Activated naive CD8-positive, alpha-beta T cell treated with anti-CD3 and anti-CD28 coated beads, Interleukin-2, amount 10 ng/mL, durations not matched to agents 7 days and 5 days (primary cell): ENCODE data around the gene KCNA2. TPM values are rescaled to one million over a fixed set of nuclear protein-coding genes. Genes with fewer than 3 reads are reported as not detected.

Experiments
- ATAC-seq: fragments of 150-1000 bp; cut with Tn5 transposase; one replicate; pipeline ENCODE4 v1.10.0; 2021; ENCODE audit warnings: low read depth, moderate library complexity
- POLR2A ChIA-PET: fragments of 350-600 bp; sonication (Branson Sonifier 250); formaldehyde crosslinking; loops from one replicate; lab custom pipeline; 2021; ENCODE audit warnings: antibody characterized with exemption; lab: Charles Lee
- DNase-seq: peaks from one replicate; pipeline ENCODE4 v3.0.0; 2021
- H3K27ac Mint-ChIP-seq: one replicate; pipeline ENCODE4 v1.8.0; 2022; ENCODE audit warnings: mild to moderate bottlenecking, mixed read lengths
- H3K27me3 Mint-ChIP-seq: one replicate; pipeline ENCODE4 v1.8.0; 2022; ENCODE audit warnings: mild to moderate bottlenecking, moderate library complexity, mixed read lengths
- H3K36me3 Mint-ChIP-seq: one replicate; pipeline ENCODE4 v1.8.0; 2021; ENCODE audit warnings: mild to moderate bottlenecking, mixed read lengths
- H3K4me1 Mint-ChIP-seq: one replicate; pipeline ENCODE4 v1.8.0; 2021; ENCODE audit warnings: mixed read lengths
- H3K4me3 Mint-ChIP-seq: one replicate; pipeline ENCODE4 v1.8.0; 2022; ENCODE audit warnings: mild to moderate bottlenecking, moderate library complexity, mixed read lengths
- H3K9me3 Mint-ChIP-seq: one replicate; pipeline ENCODE4 v1.8.0; 2021; ENCODE audit warnings: mixed read lengths
- total RNA-seq, 2 experiments: library from RNA; stranded (reverse); gene quantifications; one replicate each; pipeline ENCODE4 v1.2.3, GENCODE V29; 2021

KCNA2 gene
- total RNA-seq, 2 experiments from 2014 or later: 1.1 to 1.6 TPM

- Mint-ChIP-seq H3K27ac (no peak overlapping the region), H3K4me1 (peaks cover 1% of the 10 kb centered on the region), H3K9me3 (no peaks in the 10 kb centered on the region), H3K27me3 (peaks cover 21% of the 10 kb centered on the region), H3K4me3 (no peak overlapping the region), H3K36me3 (no peaks in the 10 kb centered on the region)
- DNase-seq (no peak), ATAC-seq (no peak)
- POLR2A ChIA-PET: no interaction called here
Observed at GRCh38 chr1:110588991-110589390, 17.2 kb downstream of the KCNA2 start.

DNA sequence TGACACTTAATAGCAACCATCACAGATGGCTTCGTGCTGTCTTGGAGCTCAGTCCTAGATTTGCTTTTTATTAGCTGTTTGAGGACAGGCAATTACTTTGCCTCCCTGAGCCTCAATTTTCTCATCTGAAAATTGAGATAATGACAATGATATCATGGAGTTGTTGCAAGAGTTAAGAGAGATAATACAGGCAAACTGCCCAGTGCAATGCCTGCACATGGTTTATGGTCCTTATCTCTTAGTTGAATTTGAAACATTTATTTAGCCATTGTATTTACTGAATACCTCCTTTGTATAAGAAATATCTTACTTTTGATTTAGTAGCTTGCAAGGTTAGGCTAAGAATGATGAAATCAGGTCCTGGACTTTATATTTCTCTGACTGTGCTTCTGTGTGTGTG is 17.7 kb downstream of the KCNA2 start:
- no peaks in the 10 kb centered on the region for H3K36me3 Mint-ChIP-seq

DNA sequence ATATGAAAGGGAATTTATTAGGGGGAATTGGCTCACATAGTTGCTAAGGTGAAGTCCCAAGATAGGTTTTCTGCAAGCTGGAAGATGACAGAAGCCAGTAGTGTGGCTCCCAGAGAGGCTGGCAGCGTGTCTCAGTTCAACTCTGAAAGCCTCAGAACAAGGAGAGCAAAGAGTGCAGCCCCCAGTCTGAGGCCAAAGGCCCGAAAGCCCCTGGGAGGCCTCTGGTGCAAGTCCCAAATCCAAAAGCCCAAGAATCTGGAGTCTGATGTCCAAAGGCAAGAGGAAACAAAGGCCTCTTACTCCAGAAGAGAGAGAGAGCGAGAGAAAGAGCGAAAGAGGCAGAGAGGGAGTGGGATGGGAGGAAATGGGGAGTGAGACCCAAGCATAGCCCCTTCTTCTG is 18.3 kb downstream of the KCNA2 start:
- Mint-ChIP-seq H3K27me3 (peaks cover 21% of the 10 kb centered on the region), H3K4me3 (no peak overlapping the region), H3K27ac (no peak overlapping the region), H3K36me3 (no peaks in the 10 kb centered on the region), H3K9me3 (no peaks in the 10 kb centered on the region), H3K4me1 (no peaks in the 10 kb centered on the region)
- no peak for ATAC-seq
- DNase-seq: no peak
- POLR2A ChIA-PET: no interaction called here

More for the DNA sequence above, 17.7 kb downstream of the KCNA2 start:
- Mint-ChIP-seq H3K9me3 (no peaks in the 10 kb centered on the region), H3K27ac (no peak overlapping the region), H3K4me3 (no peak overlapping the region), H3K4me1 (no peaks in the 10 kb centered on the region), H3K27me3 (peaks cover 21% of the 10 kb centered on the region)
- ATAC-seq: no peak
- no peak for DNase-seq
- POLR2A ChIA-PET: no interaction called here

- ATAC-seq (no peak), DNase-seq (no peak)
- H3K4me1 Mint-ChIP-seq: no peaks in the 10 kb centered on the region
- no peak overlapping the region for H3K27ac Mint-ChIP-seq
- H3K4me3 Mint-ChIP-seq: no peak overlapping the region
- POLR2A ChIA-PET: no interaction called here
- peaks cover 19% of the 10 kb centered on the region for H3K27me3 Mint-ChIP-seq
- no peaks in the 10 kb centered on the region for H3K36me3 Mint-ChIP-seq
- no peaks in the 10 kb centered on the region for H3K9me3 Mint-ChIP-seq
Observed at GRCh38 chr1:110585481-110585880, 20.7 kb downstream of the KCNA2 start.

GRCh38 chr1:110584045-110584444 is 22.1 kb downstream of the KCNA2 start:
- Mint-ChIP-seq H3K9me3 (no peaks in the 10 kb centered on the region), H3K27me3 (peaks cover 24% of the 10 kb centered on the region), H3K36me3 (no peaks in the 10 kb centered on the region), H3K4me1 (no peaks in the 10 kb centered on the region), H3K4me3 (no peak overlapping the region), H3K27ac (no peak overlapping the region)
- POLR2A ChIA-PET: no interaction called here
- DNase-seq: no peak
- no peak for ATAC-seq

- H3K27ac Mint-ChIP-seq: no peak overlapping the region
- POLR2A ChIA-PET: no interaction called here
- no peaks in the 10 kb centered on the region for H3K9me3 Mint-ChIP-seq
- H3K36me3 Mint-ChIP-seq: no peaks in the 10 kb centered on the region
- H3K27me3 Mint-ChIP-seq: peaks cover 22% of the 10 kb centered on the region
- H3K4me3 Mint-ChIP-seq: no peak overlapping the region
- H3K4me1 Mint-ChIP-seq: no peaks in the 10 kb centered on the region
- ATAC-seq (no peak), DNase-seq (no peak)
Observed at GRCh38 chr1:110583505-110583904, 22.7 kb downstream of the KCNA2 start.

DNA sequence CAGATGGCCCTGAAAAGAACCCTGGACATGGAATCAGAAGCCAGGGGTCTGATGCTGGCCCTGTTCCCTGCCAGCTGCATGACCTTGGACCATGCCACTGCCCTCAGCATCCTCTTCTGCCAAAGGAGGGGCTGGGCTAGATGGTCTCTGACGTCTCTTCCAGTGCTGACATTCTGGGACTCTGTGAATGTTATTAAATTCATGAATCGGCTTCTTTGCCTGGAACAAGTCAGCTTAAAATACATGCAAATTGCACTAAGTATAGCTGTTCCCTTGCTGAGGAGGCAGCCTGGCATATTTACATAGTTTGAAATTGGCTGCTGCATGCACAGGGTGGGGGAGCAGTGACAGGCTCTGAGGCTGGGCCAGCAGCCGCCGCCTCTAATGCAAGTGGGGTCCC is 23.8 kb downstream of the KCNA2 start:
- no peak overlapping the region for H3K4me3 Mint-ChIP-seq
- no peak overlapping the region for H3K27ac Mint-ChIP-seq
- H3K36me3 Mint-ChIP-seq: no peaks in the 10 kb centered on the region
- POLR2A ChIA-PET: no interaction called here
- H3K9me3 Mint-ChIP-seq: no peaks in the 10 kb centered on the region
- peaks cover 23% of the 10 kb centered on the region for H3K27me3 Mint-ChIP-seq
- ATAC-seq (no peak), DNase-seq (no peak)
- H3K4me1 Mint-ChIP-seq: no peaks in the 10 kb centered on the region

DNA sequence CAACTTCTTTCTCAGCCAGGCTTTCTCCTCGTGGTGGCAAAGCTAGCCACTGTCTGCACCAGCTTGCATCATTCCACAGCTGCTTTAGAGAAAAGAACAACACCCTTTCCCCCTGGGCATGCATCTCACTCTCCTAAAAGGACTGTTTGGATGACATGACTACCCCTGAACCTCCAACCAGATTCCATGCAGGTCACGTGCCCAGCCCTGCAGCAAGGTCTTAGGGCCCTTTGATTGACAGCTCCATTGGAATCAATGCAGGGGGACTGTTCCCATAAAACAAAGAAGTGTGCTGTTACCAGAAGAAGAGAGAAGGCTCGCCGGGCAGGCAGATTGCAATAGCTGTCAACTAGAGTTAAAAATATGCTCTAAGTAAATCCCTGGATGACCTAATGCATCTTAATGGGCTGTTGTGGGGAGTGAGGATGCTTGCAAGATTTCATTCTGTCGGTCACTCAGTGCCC is 24.4 kb downstream of the KCNA2 start:
- ATAC-seq (no peak), DNase-seq (no peak)
- no peaks in the 10 kb centered on the region for H3K4me1 Mint-ChIP-seq
- H3K4me3 Mint-ChIP-seq: no peak overlapping the region
- H3K27me3 Mint-ChIP-seq: peaks cover 23% of the 10 kb centered on the region
- POLR2A ChIA-PET: no interaction called here
- no peaks in the 10 kb centered on the region for H3K9me3 Mint-ChIP-seq
- H3K36me3 Mint-ChIP-seq: no peaks in the 10 kb centered on the region
- H3K27ac Mint-ChIP-seq: no peak overlapping the region

GRCh38 chr1:110580244-110580643 is 25.9 kb downstream of the KCNA2 start:
- Mint-ChIP-seq H3K9me3 (no peaks in the 10 kb centered on the region), H3K27ac (no peak overlapping the region), H3K4me3 (no peak overlapping the region), H3K27me3 (peaks cover 19% of the 10 kb centered on the region), H3K36me3 (no peaks in the 10 kb centered on the region), H3K4me1 (no peaks in the 10 kb centered on the region)
- POLR2A ChIA-PET: no interaction called here
- no peak for DNase-seq
- no peak for ATAC-seq

- no peaks in the 10 kb centered on the region for H3K9me3 Mint-ChIP-seq
- H3K36me3 Mint-ChIP-seq: no peaks in the 10 kb centered on the region
- peaks cover 25% of the 10 kb centered on the region for H3K27me3 Mint-ChIP-seq
- H3K4me1 Mint-ChIP-seq: no peaks in the 10 kb centered on the region
- POLR2A ChIA-PET: no interaction called here
- no peak for ATAC-seq
- H3K27ac Mint-ChIP-seq: no peak overlapping the region
- DNase-seq: no peak
- no peak overlapping the region for H3K4me3 Mint-ChIP-seq
Observed at GRCh38 chr1:110579460-110579859, 26.7 kb downstream of the KCNA2 start.

GRCh38 chr1:110576441-110576840 is 29.7 kb downstream of the KCNA2 start:
- POLR2A ChIA-PET: no interaction called here
- no peaks in the 10 kb centered on the region for H3K9me3 Mint-ChIP-seq
- H3K4me3 Mint-ChIP-seq: no peak overlapping the region
- ATAC-seq: no peak
- H3K36me3 Mint-ChIP-seq: no peaks in the 10 kb centered on the region
- H3K27ac Mint-ChIP-seq: no peak overlapping the region
- no peaks in the 10 kb centered on the region for H3K4me1 Mint-ChIP-seq
- H3K27me3 Mint-ChIP-seq: peaks cover 35% of the 10 kb centered on the region
- DNase-seq: no peak

DNA sequence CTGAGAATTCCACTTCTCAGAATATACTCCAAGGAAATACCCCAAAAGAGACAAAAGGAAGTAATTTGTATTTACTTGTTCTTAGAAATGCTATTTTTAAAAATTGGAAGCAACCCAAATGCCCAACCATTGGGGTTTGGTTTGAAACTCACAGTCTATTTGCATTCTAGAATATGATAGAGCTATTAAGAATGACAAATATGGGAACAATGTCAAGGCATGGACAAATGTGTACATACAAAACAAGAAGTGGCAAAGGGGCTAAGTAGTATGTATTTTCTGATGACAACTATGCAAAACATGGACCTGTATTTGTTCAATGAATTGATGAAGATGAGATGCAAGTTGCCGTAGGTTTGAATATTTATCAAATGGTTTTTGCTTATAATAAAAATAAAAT is 32.8 kb downstream of the KCNA2 start:
- Mint-ChIP-seq H3K27me3 (peaks cover 47% of the 10 kb centered on the region), H3K4me1 (no peaks in the 10 kb centered on the region), H3K4me3 (no peak overlapping the region), H3K36me3 (no peaks in the 10 kb centered on the region), H3K27ac (no peak overlapping the region), H3K9me3 (no peaks in the 10 kb centered on the region)
- ATAC-seq (no peak), DNase-seq (no peak)
- POLR2A ChIA-PET: no interaction called here

DNA sequence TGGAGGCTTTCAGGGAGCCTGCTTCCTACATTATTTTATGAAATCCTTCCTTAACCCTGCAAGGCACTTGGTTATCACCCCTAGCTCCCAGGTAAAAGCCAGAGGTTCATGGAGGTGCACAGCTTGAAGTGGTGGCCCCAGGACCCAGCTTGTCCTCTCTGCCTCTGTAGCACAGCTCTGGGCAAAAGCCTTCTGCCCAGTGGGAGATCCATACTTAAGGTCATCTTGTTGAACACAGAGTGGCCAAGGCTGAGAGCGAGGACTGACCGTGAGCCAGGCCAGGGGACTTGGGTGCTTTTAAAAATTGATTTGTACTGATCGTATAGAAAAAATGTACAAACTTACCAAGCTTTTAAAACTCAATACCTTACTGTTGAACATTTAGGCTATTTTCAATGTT is 33.4 kb downstream of the KCNA2 start:
- POLR2A ChIA-PET: no interaction called here
- Mint-ChIP-seq H3K27me3 (peaks cover 46% of the 10 kb centered on the region), H3K4me1 (no peaks in the 10 kb centered on the region), H3K4me3 (no peak overlapping the region), H3K27ac (no peak overlapping the region), H3K9me3 (no peaks in the 10 kb centered on the region), H3K36me3 (no peaks in the 10 kb centered on the region)
- ATAC-seq: no peak
- no peak for DNase-seq

DNA sequence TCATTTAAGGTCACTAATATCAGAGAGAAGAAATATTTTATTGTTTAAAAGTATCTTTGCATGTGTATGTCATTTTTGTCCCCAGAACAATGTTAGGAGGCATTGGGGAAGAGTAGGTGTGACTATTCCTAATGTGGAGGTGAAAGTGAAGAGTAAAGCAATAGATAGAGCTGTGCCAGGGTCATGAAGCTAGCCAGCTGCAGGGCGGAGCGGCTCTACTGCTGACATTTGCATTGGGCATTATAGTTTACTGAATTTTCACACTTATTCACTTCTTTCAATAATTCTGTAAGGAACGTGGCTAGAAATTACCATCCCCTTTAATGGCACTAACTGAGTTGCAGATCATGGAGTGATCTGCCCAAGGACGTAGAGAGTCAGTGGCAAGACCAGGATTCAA is 35.3 kb downstream of the KCNA2 start:
- Mint-ChIP-seq H3K4me3 (no peak overlapping the region), H3K27ac (no peak overlapping the region), H3K9me3 (no peaks in the 10 kb centered on the region), H3K4me1 (no peaks in the 10 kb centered on the region), H3K36me3 (no peaks in the 10 kb centered on the region), H3K27me3 (peaks cover 43% of the 10 kb centered on the region)
- DNase-seq: no peak
- POLR2A ChIA-PET: interaction anchor here (0.6 kb wide), 1 partner anchor 93 kb away, joined by 6 read pairs; no protein-coding TSS in a partner anchor
- ATAC-seq: no peak

DNA sequence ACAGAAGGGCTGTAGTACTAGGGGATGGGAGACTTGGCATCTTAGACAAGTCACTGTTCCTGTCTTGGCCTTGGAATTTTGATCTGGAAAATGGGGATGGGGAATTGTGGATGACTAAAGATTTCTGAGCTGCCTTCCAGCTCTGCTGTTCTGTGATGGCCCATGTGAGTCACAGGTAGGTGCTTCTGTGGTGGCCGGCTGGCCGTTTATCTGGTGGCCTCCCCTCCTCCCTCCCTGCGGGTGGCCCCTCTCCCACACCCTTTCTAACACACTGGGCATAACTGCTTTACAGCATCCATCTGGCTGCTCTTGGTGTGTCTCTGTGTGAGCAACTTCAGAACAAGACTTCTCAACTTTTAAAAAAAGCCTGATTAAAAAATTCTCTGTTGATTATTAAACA is 35.9 kb downstream of the KCNA2 start:
- no peak overlapping the region for H3K4me3 Mint-ChIP-seq
- H3K27me3 Mint-ChIP-seq: peaks cover 46% of the 10 kb centered on the region

More for the DNA sequence above, 35.9 kb downstream of the KCNA2 start:
- no peak for ATAC-seq
- no peaks in the 10 kb centered on the region for H3K9me3 Mint-ChIP-seq
- H3K27ac Mint-ChIP-seq: no peak overlapping the region
- H3K4me1 Mint-ChIP-seq: no peaks in the 10 kb centered on the region
- no peaks in the 10 kb centered on the region for H3K36me3 Mint-ChIP-seq
- POLR2A ChIA-PET: no interaction called here
- DNase-seq: no peak
